Heart left ventricle (tissue), 16 donors: ENCODE results near the gene LYPD6B. TPM values are rescaled to one million over a fixed set of nuclear protein-coding genes. Genes with fewer than 3 reads are reported as not detected.

Experiments used
- ATAC-seq, 4 donors: fragments of 200-7000 bp; cut with Tn5 transposase; one replicate each; pipeline ENCODE4 v1.9.1; 2020 to 2022; ENCODE audit warnings: moderate library complexity in 4 of 4, mild to moderate bottlenecking in 3 of 4, moderate number of reproducible peaks in 1 of 4
- DNase-seq, 5 donors: peaks; one replicate each; pipeline ENCODE4 v3.0.0-alpha.2; 2020
- H3K27ac ChIP-seq, 12 donors: fragments of 200-600 bp; sonication (generic) in 4 of 12; one replicate each; pipeline versions ENCODE4 v1.5.0 to v1.8.0; 2016 to 2022; ENCODE audit warnings: mild to moderate bottlenecking in 2 of 12
- H3K27me3 ChIP-seq, 9 donors: fragments of 200-600 bp; sonication (generic) in 2 of 9; one replicate each; pipeline versions ENCODE4 v1.5.1 to v1.8.0; 2016 to 2022; ENCODE audit warnings: mild to moderate bottlenecking in 3 of 9
- H3K36me3 ChIP-seq, 9 donors: fragments of 200-600 bp; sonication (generic) in 2 of 9; one replicate each; pipeline versions ENCODE4 v1.5.0 to v1.8.0; 2018 to 2022; ENCODE audit warnings: mild to moderate bottlenecking in 2 of 9
- H3K4me1 ChIP-seq, 12 donors: fragments of 200-600 bp; sonication (generic) in 4 of 12; one replicate each; pipeline versions ENCODE4 v1.5.0 to v1.8.0; 2016 to 2022; ENCODE audit warnings: mild to moderate bottlenecking in 3 of 12
- H3K4me3 ChIP-seq, 12 donors: fragments of 200-600 bp; sonication (generic) in 4 of 12; one replicate each; pipeline versions ENCODE4 v1.5.0 to v1.8.0; 2017 to 2022; ENCODE audit warnings: mild to moderate bottlenecking in 9 of 12, moderate library complexity in 4 of 12
- H3K9me3 ChIP-seq, 12 donors: fragments of 200-600 bp; sonication (generic) in 4 of 12; one replicate each; pipeline versions ENCODE4 v1.5.0 to v1.8.0; 2016 to 2022; ENCODE audit warnings: mild to moderate bottlenecking in 1 of 12
- CTCF ChIP-seq, 12 donors: fragments of 200-600 bp; sonication (generic) in 4 of 12; IDR thresholded peaks; one replicate each; pipeline versions ENCODE4 v1.5.0 to v1.8.0; 2018 to 2022; ENCODE audit warnings: antibody characterized with exemption in 12 of 12, mild to moderate bottlenecking in 5 of 12
- POLR2A ChIP-seq, 2 donors: fragments of 450-650 bp; IDR thresholded peaks; one replicate each; pipeline ENCODE4 v1.6.1; 2017; ENCODE audit warnings: antibody characterized with exemption in 2 of 2, mild to moderate bottlenecking in 2 of 2, moderate library complexity in 2 of 2
- WGBS, 4 donors: extraction: QIAGEN DNeasy Blood & Tissue Kit in 2 of 4; methylation state at CpG; one replicate each; pipeline versions ENCODE4 v1.1.5 to v1.1.7; 2013 to 2018; 5-methylcytosine and 5-hydroxymethylcytosine counted together
- intact Hi-C, 10 donors: fragments of 100-400 bp; cut with DNase I; formaldehyde crosslinking; loops; one replicate each; pipeline versions ENCODE4 v1.11.1 to v1.14.2; 2022
- polyA plus RNA-seq, 2 donors: library from polyadenylated mRNA; stranded (reverse); fragments of 200-250 nt; gene quantifications; one replicate each; pipeline ENCODE4 v1.2.3, GENCODE V29; 2013
- total RNA-seq, 9 donors: library from RNA; depleted of rRNA in 2 of 9; stranded (reverse); fragments of >200 nt in 2 of 9; fragmentation: NEBNext Ultra II Directional in 3 of 9; extraction: Animal tissue kit (Norgen Biotek cat#: 25700) in 3 of 9; gene quantifications; one replicate each; pipeline versions ENCODE4 v1.1.0 to v1.2.4, GENCODE V29; 2016 to 2023
- donor health status: ischemic (EF 13 %, LVEDD 7.1; RV severe dilation, severe dysfunction).
- donor health status: healthy with polysubstance abuse.
- donor health status: DM: no; HTN: yes; CAD: no.
- donor health status: DM: no; HTN: no; CAD: no.
- donor health status: ischemic (EF 25% LVEDD 6.9; RV normal size, moderate dysfunction).
- donor health status: ischemic (EF 25% LVEDD 5.7; RV mildly dilated, moderate dysfunction).
- donor health status: healthy.
- donor health status: DM: yes; HTN: yes; CAD: no.
- donor health status: ischemic (EF 35%, LVEDD 5.7; RV mildly dilated, moderate dysfunction).
- donor health status: nonischemic (EF 11% LVEDD 7.7; RV severe dilation, severe dysfunction).
- donor health status: DM: yes; HTN: yes; CAD: no.
- donor health status: PGD.
- donor health status: ischemic (EF 29% LVEDD 5.4; RV normal size, mild dysfunction).
- donor health status: nonischemic (EF 23%, LVEDD 6.1; RV moderate dilation, normal function).

Gene LYPD6B
- total and polyA plus RNA-seq, 11 donors: not detected

GRCh38 chr2:149261692-149262091 is 223.2 kb downstream of the LYPD6B start:
- TF ChIP-seq POLR2A (IDR thresholded peaks at IDR 0.05): no peak
- no peak for TF ChIP-seq CTCF (IDR thresholded peaks at IDR 0.05)
- WGBS, 4 donors: 54 to 63% (median 60%) methylated on average over 3 of the region's 3 CpGs
- no peaks in the 10 kb centered on the region for H3K4me1 ChIP-seq
- intact Hi-C loops: loop anchor here in 1 of 10 donors (10.0 kb wide), 1 partner anchor 1043 kb away; no protein-coding TSS in a partner anchor
- no peak overlapping the region for H3K4me3 ChIP-seq
- no peaks in the 10 kb centered on the region for H3K36me3 ChIP-seq
- DNase-seq (no peak), ATAC-seq (no peak)
- H3K27me3 ChIP-seq: peaks cover 0 to 5% (median 0%) of the 10 kb centered on the region in 9 donors
- no peaks in the 10 kb centered on the region for H3K9me3 ChIP-seq
- no peak overlapping the region for H3K27ac ChIP-seq

Other genes with a start within 250 kb of the LYPD6B start
- gene KIF5C, start 163.5 kb upstream of the LYPD6B start, total RNA-seq: 1 to 10 TPM in 2 of 9 donors, under 1 TPM in 7; 0.22 to 1.4 (median 0.50) TPM
- gene KIF5C, start 163.5 kb upstream of the LYPD6B start, polyA plus RNA-seq: under 1 TPM; 0.23 to 0.28 TPM